ENCODE results near the gene HIBCH. TPM values are rescaled to one million over a fixed set of nuclear protein-coding genes. Genes with fewer than 3 reads are reported as not detected.

The HIBCH gene
- total and polyA plus RNA-seq, 9 of the 15 experiments (the other 6 are each of a cell fraction or from before 2014, with no cell fraction given), result 17.0 to 65.4 (median 28.3) TPM

GRCh38 chr2:190180313-190181122 is 139.1 kb downstream of the HIBCH start (continued):
- TF ChIP-seq ATF2 (CRISPR knock-in tag; IDR thresholded peaks at IDR 0.05) (no peak), KDM1A (IDR thresholded peaks at IDR 0.05) (peak; percentile 18 to 47; a peak in 2 of 4 replicates), ZNF253 (CRISPR knock-in tag; conservative IDR thresholded peaks at IDR 0.05) (no peak), ZNF77 (CRISPR knock-in tag; IDR thresholded peaks at IDR 0.05) (no peak), E2F1 (CRISPR knock-in tag; IDR thresholded peaks at IDR 0.05) (0 out of 2 replicates have a peak, but pooled peaks have one; percentile 64), HMG20B (CRISPR knock-in tag; IDR thresholded peaks at IDR 0.05) (no peak), NFATC3 (IDR thresholded peaks at IDR 0.05) (no peak), CCNT2 (IDR thresholded peaks at IDR 0.05; ENCODE audit: borderline replicate concordance, extremely low read depth, insufficient read length, low read depth, low read length) (peak; percentile 36), ZNF212 (CRISPR knock-in tag; IDR thresholded peaks at IDR 0.05) (no peak), NR1H2 (CRISPR knock-in tag; IDR thresholded peaks at IDR 0.05) (no peak), CREM (IDR thresholded peaks at IDR 0.05; ENCODE audit: low read depth) (0 out of 2 replicates have a peak, but pooled peaks have one; percentile 10), HNRNPL (IDR thresholded peaks at IDR 0.05; ENCODE audit: low read depth, low read length) (peak; percentile 96), CTBP1 (IDR thresholded peaks at IDR 0.05; ENCODE audit: borderline replicate concordance) (peak; percentile 87), GABPB1 (CRISPR knock-in tag; IDR thresholded peaks at IDR 0.05) (peak; percentile 38; the same call in 1 of the 2 replicates), KLF1 (tag; IDR thresholded peaks at IDR 0.05) (peak; percentile 58; the same call in 1 of the 2 replicates), ZNF592 (IDR thresholded peaks at IDR 0.05) (peak; percentile 69; the same call in 1 of the 2 replicates)
- TF ChIP-seq, protein P1, sequence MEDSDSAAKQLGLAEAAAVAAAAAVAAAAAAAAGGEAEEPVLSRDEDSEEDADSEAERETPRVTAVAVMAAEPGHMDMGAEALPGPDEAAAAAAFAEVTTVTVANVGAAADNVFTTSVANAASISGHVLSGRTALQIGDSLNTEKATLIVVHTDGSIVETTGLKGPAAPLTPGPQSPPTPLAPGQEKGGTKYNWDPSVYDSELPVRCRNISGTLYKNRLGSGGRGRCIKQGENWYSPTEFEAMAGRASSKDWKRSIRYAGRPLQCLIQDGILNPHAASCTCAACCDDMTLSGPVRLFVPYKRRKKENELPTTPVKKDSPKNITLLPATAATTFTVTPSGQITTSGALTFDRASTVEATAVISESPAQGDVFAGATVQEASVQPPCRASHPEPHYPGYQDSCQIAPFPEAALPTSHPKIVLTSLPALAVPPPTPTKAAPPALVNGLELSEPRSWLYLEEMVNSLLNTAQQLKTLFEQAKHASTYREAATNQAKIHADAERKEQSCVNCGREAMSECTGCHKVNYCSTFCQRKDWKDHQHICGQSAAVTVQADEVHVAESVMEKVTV (CRISPR knock-in tag; IDR thresholded peaks at IDR 0.05), result no peak

All from K562 (cell line).